GM21619 (cell line): ENCODE data around the gene SELENOW.
"Not testable (repeated sequence)": the region's sequence is repeated elsewhere in the genome, so short reads cannot be mapped to it uniquely, and the experiment has no call there.

Experiments used
- ATAC-seq: cut with Tn5 transposase; IDR thresholded peaks from one replicate; pipeline ENCODE4 v1.9.1; 2021; ENCODE audit not compliant: unreplicated experiment

Gene SELENOW

GRCh38 chr19:47778049-47778953 lies at the start of gene SELENOW:
Gene SELENOW (plus strand): TSS chr19:47778703. CDS start chr19:47778786, 83 bp downstream.
- peak; percentile 70 for ATAC-seq

GRCh38 chr19:47729468-47729798 lies 49.1 kb upstream of the SELENOW start:
- no peak for ATAC-seq

- ATAC-seq = no peak
Measured at GRCh38 chr19:47729799-47730520, 48.5 kb upstream of the SELENOW start.

DNA sequence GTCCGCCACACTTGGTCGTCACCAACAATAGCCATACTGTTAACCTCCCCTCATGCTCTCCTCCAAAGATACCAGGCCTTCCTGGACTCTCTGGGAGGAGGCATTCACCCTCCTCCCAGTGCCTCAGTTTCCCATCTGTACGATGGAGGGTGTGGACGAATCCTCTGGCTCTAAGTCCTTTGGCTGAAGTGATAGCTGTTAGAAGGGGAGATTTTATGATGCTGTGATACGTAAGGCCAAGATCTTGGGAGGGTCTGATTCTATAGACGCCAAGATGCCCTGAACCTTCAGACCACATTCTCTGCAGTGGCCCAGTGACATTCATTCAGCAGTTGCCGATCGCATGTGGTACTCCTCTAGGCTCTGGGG lies 48.0 kb upstream of the SELENOW start:
- ATAC-seq = no peak

- ATAC-seq = no peak
Measured at GRCh38 chr19:47730910-47731309, 47.6 kb upstream of the SELENOW start.

DNA sequence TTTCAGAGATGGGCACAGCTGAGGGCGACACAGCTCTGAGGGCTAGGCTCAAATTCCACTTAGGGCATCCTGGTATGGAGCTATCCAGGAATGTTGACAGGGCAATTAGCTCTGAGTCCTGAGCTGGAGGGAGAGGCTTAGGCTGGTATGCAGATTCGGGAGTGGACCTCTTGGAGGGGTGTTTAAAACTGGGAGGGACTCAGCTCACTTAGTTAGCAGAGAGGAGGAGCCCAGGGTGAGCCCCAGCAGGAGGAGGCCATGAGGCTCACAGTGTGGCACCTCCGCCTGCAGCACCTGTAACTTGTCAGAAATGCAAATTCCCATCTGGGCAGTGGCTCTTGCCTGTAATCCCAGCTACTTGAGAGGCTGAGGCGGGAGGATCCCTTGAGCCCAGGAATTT lies 43.4 kb upstream of the SELENOW start:
- no peak for ATAC-seq

DNA sequence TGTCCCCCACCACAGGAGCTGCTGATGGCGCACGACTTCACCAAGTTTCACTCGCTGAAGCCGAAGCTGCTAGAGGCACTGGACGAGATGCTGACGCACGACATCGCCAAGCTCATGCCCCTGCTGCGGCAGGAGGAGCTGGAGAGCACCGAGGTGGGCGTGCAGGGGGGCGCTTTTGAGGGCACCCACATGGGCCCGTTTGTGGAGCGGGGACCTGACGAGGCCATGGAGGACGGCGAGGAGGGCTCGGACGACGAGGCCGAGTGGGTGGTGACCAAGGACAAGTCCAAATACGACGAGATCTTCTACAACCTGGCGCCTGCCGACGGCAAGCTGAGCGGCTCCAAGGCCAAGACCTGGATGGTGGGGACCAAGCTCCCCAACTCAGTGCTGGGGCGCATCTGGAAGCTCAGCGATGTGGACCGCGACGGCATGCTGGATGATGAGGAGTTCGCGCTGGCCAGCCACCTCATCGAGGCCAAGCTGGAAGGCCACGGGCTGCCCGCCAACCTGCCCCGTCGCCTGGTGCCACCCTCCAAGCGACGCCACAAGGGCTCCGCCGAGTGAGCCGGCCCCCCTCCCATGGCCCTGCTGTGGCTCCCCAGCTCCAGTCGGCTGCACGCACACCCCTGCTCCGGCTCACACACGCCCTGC lies 37.5 kb upstream of the SELENOW start:
- ATAC-seq = no peak

DNA sequence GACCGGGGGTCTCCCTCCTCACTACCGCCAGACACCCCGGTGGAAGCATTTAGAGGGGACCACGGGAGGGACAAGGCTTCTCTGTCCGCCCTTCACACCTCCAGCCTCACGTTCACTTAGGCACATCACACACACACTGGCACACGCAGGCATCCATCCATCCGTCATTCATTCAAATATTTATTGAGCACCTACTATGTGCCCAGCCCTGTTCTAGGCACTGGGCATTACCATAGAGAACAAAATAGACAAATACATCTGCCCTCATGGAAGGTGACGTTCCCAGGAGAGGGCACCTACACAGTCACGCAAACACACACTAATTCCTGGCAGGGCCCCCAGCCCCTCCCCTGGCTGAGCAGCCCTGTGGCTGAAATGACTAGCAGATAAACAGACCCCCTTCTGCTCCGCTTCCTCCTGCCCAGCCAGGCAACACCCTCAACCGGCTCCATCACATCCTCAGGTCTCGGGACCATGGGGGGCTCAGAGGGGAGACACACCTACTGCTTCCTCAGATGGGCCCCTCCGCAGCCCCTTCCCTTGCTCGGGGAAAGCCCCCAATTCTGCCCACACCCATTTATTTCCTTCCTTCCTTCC lies 36.9 kb upstream of the SELENOW start:
- ATAC-seq = no peak

DNA sequence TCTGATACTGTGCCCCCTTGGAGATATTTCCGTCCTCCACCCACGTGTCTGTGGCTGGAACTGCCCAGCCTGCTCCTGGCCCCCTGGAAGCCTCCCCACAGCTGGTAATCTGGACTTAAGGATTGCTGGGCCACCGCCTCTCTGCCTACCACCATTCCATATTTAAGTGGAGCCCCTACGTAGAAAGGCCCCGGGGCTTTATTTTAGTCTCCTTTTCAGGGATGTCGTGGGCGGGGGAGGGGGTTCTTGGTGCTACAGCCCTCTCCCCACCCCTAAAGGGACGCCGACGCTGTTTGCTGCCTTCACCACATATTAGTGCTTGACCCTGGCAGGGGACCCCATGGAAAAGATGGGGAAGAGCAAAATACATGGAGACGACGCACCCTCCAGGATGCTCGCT lies 35.9 kb upstream of the SELENOW start:
- ATAC-seq = no peak

GRCh38 chr19:47745010-47745901 lies 33.2 kb upstream of the SELENOW start, which contains the start of gene NOP53:
Gene NOP53 (plus strand): TSS chr19:47745546. CDS start chr19:47745560, 14 bp downstream.
- peak; percentile 57 for ATAC-seq

DNA sequence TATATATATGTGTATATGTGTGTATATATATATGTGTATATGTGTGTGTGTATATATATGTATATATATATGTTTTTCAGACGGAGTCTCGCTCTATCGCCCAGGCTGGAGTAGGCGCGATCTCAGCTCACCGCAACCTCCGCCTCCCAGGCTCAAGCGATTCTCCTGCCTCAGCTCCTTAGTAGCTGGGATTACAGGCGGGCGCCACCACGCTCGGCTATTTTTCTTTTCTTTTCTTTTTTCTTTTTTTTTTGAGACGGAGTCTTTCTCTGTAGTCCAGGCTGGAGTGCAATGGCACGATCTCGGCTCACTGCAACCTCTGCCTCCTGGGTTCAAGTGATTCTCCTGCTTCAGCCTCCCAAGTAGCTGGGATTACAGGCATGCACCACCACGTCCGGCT lies 32.4 kb upstream of the SELENOW start:
- not testable (repeated sequence) for ATAC-seq

GRCh38 chr19:47749326-47749725 lies 29.2 kb upstream of the SELENOW start:
- ATAC-seq = no peak

- no peak for ATAC-seq
Measured at GRCh38 chr19:47750752-47751151, 27.8 kb upstream of the SELENOW start.

GRCh38 chr19:47752440-47753211 lies 25.9 kb upstream of the SELENOW start:
- no peak for ATAC-seq

- no peak for ATAC-seq
Measured at GRCh38 chr19:47754206-47755064, 24.1 kb upstream of the SELENOW start.

DNA sequence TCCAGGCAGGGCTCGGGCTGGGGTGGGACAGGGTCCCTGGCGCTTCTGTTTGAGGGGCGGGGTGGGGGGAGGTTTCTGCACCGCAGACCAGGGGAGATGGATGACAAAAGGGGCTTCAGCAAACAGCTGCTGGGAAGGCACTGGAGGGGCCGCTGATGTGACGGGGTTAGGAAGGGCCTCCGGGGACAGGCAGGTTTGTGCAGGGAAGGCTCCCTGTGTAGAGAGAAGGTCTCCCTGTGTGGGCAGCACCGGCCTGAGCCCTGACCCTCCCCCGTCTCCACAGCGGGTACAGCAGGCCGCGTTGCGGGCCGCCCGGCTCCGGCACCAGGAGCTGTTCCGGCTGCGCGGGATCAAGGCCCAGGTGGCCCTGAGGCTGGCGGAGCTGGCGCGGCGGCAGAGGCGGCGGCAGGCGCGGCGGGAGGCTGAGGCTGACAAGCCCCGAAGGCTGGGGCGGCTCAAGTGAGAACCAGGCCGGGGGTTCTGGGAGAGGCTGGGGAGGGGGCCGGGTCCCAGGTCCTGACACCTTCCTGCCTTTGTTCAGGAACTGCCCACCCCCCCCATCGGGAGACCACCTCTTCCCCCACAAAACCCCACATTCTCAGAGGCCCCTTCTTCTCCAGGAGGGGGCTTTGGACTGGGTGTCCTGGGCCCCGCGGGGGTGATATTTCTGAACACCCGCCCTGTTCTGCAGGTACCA lies 23.3 kb upstream of the SELENOW start:
- ATAC-seq = no peak

DNA sequence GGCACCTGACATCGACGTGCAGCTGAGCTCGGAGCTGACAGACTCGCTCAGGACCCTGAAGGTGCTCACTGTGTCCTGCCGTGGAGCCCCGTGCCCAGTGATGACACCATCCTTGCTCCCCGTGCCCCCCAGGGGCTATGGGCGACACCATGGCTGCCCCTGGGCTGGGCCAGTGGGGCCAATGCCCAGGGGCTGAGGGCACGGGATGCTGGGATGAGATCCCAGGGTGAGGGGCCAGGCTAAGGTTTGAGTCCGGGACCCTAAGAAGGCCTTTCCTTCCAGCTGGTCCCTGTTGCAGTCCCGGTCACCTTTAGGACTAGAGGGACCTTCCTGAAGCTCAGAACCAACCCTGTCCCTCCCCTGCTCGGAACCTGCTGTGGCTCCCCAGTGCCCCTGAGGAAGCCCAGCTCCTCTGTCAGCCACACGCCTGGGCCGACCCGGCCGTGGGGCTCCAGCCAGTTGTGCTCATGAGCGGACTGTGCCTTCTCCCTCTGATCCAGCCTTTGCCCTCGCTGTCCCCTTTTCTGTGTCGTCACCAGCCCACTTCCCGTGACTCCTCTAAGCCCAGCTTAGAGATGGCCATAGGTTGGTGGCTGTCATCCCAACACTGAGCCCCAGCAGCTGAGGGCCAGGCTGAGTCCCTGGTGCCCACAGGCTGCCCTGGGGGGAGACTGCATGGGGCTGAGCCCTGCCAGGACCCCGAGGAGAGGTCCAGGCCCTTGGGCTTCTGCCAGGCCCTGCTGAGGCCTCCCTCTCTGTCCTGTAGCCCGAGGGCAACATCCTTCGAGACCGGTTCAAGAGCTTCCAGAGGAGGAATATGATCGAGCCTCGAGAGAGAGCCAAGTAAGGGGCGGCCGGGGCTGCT lies 22.5 kb upstream of the SELENOW start:
- no peak for ATAC-seq
